GM12891 (cell line): ENCODE data around the gene JMY.

Source experiments
- PAX5 ChIP-seq: IDR thresholded peaks from 2 replicates; pipeline ENCODE4 v1.6.1; 2011; ENCODE audit warnings: low read length, moderate library complexity, mild to moderate bottlenecking; ENCODE audit not compliant: insufficient read depth, severe bottlenecking
- POLR2A ChIP-seq: IDR thresholded peaks from 2 replicates; pipeline ENCODE4 v1.6.1; 2011; ENCODE audit warnings: low read depth, low read length, control low read depth
- POLR2AphosphoS5 ChIP-seq: IDR thresholded peaks from 2 replicates; pipeline ENCODE4 v1.6.1; 2011; ENCODE audit warnings: low read depth, low read length, control low read depth
- SPI1 ChIP-seq: IDR thresholded peaks from 2 replicates; pipeline ENCODE4 v1.6.1; 2011; ENCODE audit warnings: low read depth, low read length, control low read depth
- TAF1 ChIP-seq: IDR thresholded peaks from 2 replicates; pipeline ENCODE4 v1.6.1; 2011; ENCODE audit warnings: low read depth, low read length, control low read depth

DNA sequence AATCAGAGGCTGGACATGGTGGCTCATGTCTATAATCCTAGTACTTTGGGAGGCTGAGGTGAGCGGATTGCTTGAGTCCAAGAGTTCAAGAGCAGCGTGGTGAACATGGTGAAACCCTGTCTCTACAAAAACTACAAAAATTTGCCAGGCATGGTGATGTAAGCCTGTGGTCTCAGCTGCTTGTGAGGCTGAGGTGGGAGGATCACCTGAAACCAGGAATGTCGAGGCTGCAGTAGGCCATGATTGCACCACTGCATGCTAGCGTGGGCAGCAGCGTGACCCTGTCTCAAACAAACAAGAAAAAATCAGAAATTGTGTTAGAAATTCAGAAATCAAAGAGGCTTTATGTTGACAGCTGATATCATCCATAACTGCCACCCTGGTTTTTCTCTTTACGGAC lies 21.4 kb downstream of the JMY start:
- TF ChIP-seq TAF1 (no peak), POLR2A (no peak), POLR2AphosphoS5 (no peak), PAX5 (no peak), SPI1 (no peak)
